Measurements from ENCODE around the gene GPR78. TPM values are rescaled to one million over a fixed set of nuclear protein-coding genes. Genes with fewer than 3 reads are reported as not detected.
"Not testable (repeated sequence)": the region's sequence is repeated elsewhere in the genome, so short reads cannot be mapped to it uniquely, and the experiment has no call there.

The GPR78 gene
- total RNA-seq, 1 donor from 2014 or later, result not detected

- DNase-seq (ENCODE audit: low read depth, low spot score), result no peak
These were observed 36.0 kb downstream of the GPR78 start for GRCh38 chr4:8615921-8616787.

GRCh38 chr4:8616831-8617230 is 36.6 kb downstream of the GPR78 start:
- DNase-seq (ENCODE audit: low read depth, low spot score), result no peak

- DNase-seq (ENCODE audit: low read depth, low spot score), result no peak
These were observed 37.4 kb downstream of the GPR78 start for GRCh38 chr4:8617486-8618040.

- DNase-seq (ENCODE audit: low read depth, low spot score), result no peak
These were observed 38.2 kb downstream of the GPR78 start for GRCh38 chr4:8618421-8618820.

GRCh38 chr4:8618961-8619720 is 38.9 kb downstream of the GPR78 start:
- DNase-seq (ENCODE audit: low read depth, low spot score), result no peak

GRCh38 chr4:8621135-8621534 is 40.9 kb downstream of the GPR78 start:
- not testable (repeated sequence) for DNase-seq (ENCODE audit: low read depth, low spot score)

GRCh38 chr4:8624601-8625272 is 44.5 kb downstream of the GPR78 start:
- not testable (repeated sequence) for DNase-seq (ENCODE audit: low read depth, low spot score)

GRCh38 chr4:8630240-8630905 is 50.2 kb downstream of the GPR78 start:
- DNase-seq (ENCODE audit: low read depth, low spot score), result not testable (repeated sequence)

- DNase-seq (ENCODE audit: low read depth, low spot score), result not testable (repeated sequence)
These were observed 51.7 kb downstream of the GPR78 start for GRCh38 chr4:8631896-8632295.

- DNase-seq (ENCODE audit: low read depth, low spot score), result not testable (repeated sequence)
These were observed 54.6 kb downstream of the GPR78 start for GRCh38 chr4:8634773-8635172.

- not testable (repeated sequence) for DNase-seq (ENCODE audit: low read depth, low spot score)
These were observed 55.8 kb downstream of the GPR78 start for GRCh38 chr4:8635897-8636554.

Other genes starting within 250 kb of the GPR78 start
- 26.3 and 29.9 TPM in 2 replicates for gene ACOX3, start 139.7 kb upstream of the GPR78 start, total RNA-seq
- gene TRMT44, start 139.6 kb upstream of the GPR78 start, total RNA-seq, result 12.7 and 17.0 TPM in 2 replicates
- not detected in 2 replicates for gene CPZ, start 12.4 kb downstream of the GPR78 start, total RNA-seq

Measured in pulmonary artery endothelial cell (primary cell).